Osteoblast (primary cell): ENCODE results near the gene RAB40B. TPM values are rescaled to one million over a fixed set of nuclear protein-coding genes. Genes with fewer than 3 reads are reported as not detected.

Experiments used
- DNase-seq: peaks from one replicate; pipeline ENCODE4 v3.0.0; 2011; ENCODE audit warnings: low spot score, mixed read lengths; ENCODE audit not compliant: insufficient read length; ENCODE audit errors: missing footprints
- H2AFZ ChIP-seq: 2 replicates; pipeline ENCODE4 v1.6.0; 2011; ENCODE audit warnings: mild to moderate bottlenecking, low read length
- H3K27ac ChIP-seq: 2 replicates; pipeline ENCODE4 v1.5.1; 2011; ENCODE audit warnings: mild to moderate bottlenecking, low read depth, low read length, moderate library complexity
- H3K27me3 ChIP-seq: 2 replicates; pipeline ENCODE4 v1.6.0; 2012; ENCODE audit warnings: mild to moderate bottlenecking, control low read depth, inconsistent platforms, low read length, moderate library complexity; ENCODE audit not compliant: insufficient read depth
- H3K36me3 ChIP-seq: 2 replicates; pipeline ENCODE4 v1.5.1; 2011; ENCODE audit warnings: mild to moderate bottlenecking, low read length, control low read depth, moderate library complexity; ENCODE audit not compliant: insufficient read depth
- H3K4me1 ChIP-seq: 2 replicates; pipeline ENCODE4 v1.5.1; 2011; ENCODE audit warnings: mild to moderate bottlenecking, low read length, control low read depth, moderate library complexity; ENCODE audit not compliant: insufficient read depth
- H3K4me2 ChIP-seq: 2 replicates; pipeline ENCODE4 v1.6.0; 2011; ENCODE audit warnings: mild to moderate bottlenecking, low read length; ENCODE audit not compliant: insufficient read depth
- H3K4me3 ChIP-seq: fragments of 200-600 bp; sonication (generic); 3 replicates; pipeline ENCODE4 v1.5.1; 2012; ENCODE audit warnings: mild to moderate bottlenecking, low read length, inconsistent platforms; ENCODE audit not compliant: insufficient read depth
- H3K79me2 ChIP-seq: 2 replicates; pipeline ENCODE4 v1.6.0; 2012; ENCODE audit warnings: mild to moderate bottlenecking, low read length, control low read depth, inconsistent platforms; ENCODE audit not compliant: insufficient read depth
- H3K9me3 ChIP-seq: 2 replicates; pipeline ENCODE4 v1.5.1; 2011; ENCODE audit warnings: low read depth, low read length, control low read depth
- H4K20me1 ChIP-seq: 2 replicates; pipeline ENCODE4 v1.6.0; 2012; ENCODE audit warnings: mild to moderate bottlenecking, low read length, control low read depth; ENCODE audit not compliant: insufficient read depth
- total RNA-seq: library from RNA; depleted of rRNA; stranded (reverse); fragments of >200 nt; gene quantifications from 2 replicates; pipeline ENCODE4 v1.2.3, GENCODE V29; 2012
- TF ChIP-seq, protein P1 (sequence below): IDR thresholded peaks from 2 replicates; pipeline ENCODE4 v1.5.1; 2011; ENCODE audit warnings: mild to moderate bottlenecking, low read depth, low read length, moderate library complexity; ENCODE audit errors: extremely low read depth

Gene RAB40B
- total RNA-seq, 1 donor = 8.3 TPM

DNA sequence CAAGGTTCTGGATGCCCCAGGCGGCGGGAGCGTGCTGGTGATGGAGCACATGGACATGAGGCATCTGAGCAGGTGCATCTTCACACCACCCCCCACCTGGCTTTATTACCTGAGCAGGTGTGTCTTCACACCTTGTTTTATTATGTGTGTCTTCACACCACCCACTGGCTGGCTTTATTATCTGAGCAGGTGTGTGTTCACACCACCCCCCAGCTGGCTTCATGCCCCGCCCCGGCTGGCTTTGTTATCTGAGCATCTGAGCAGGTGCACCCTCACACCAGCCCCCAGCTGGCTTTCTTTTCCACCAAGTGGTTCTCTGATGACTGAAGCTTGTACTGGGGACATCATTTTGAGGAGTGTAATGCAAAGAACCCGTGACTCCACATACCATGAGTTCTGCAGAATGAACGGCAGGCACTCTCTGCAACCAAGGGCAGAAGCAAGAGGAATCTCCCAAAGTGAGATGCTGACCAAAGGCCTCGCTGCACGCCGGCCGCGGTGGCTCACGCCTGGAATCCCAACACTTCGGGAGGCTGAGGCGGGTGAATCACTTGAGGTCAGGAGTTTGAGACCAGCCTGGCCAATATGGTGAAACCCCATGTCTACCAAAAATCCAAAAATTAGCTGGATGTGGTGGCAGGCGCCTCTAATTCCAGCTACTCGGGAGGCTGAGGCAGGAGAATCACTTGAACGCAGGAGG is 20.6 kb upstream of the RAB40B start:
- no peaks in the 10 kb centered on the region for H3K27me3 ChIP-seq
- H2AFZ ChIP-seq = no peak overlapping the region
- no peak overlapping the region for H3K4me3 ChIP-seq
- TF ChIP-seq, protein P1, sequence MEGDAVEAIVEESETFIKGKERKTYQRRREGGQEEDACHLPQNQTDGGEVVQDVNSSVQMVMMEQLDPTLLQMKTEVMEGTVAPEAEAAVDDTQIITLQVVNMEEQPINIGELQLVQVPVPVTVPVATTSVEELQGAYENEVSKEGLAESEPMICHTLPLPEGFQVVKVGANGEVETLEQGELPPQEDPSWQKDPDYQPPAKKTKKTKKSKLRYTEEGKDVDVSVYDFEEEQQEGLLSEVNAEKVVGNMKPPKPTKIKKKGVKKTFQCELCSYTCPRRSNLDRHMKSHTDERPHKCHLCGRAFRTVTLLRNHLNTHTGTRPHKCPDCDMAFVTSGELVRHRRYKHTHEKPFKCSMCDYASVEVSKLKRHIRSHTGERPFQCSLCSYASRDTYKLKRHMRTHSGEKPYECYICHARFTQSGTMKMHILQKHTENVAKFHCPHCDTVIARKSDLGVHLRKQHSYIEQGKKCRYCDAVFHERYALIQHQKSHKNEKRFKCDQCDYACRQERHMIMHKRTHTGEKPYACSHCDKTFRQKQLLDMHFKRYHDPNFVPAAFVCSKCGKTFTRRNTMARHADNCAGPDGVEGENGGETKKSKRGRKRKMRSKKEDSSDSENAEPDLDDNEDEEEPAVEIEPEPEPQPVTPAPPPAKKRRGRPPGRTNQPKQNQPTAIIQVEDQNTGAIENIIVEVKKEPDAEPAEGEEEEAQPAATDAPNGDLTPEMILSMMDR = no peak
- DNase-seq = peak; percentile 76
- H3K4me2 ChIP-seq = no peak overlapping the region
- peaks cover 16% of the 10 kb centered on the region for H3K79me2 ChIP-seq
- H4K20me1 ChIP-seq = peaks cover 4% of the 10 kb centered on the region
- no peak overlapping the region for H3K27ac ChIP-seq
- peaks cover 17% of the 10 kb centered on the region for H3K36me3 ChIP-seq
- no peaks in the 10 kb centered on the region for H3K9me3 ChIP-seq
- peaks cover 9% of the 10 kb centered on the region for H3K4me1 ChIP-seq

DNA sequence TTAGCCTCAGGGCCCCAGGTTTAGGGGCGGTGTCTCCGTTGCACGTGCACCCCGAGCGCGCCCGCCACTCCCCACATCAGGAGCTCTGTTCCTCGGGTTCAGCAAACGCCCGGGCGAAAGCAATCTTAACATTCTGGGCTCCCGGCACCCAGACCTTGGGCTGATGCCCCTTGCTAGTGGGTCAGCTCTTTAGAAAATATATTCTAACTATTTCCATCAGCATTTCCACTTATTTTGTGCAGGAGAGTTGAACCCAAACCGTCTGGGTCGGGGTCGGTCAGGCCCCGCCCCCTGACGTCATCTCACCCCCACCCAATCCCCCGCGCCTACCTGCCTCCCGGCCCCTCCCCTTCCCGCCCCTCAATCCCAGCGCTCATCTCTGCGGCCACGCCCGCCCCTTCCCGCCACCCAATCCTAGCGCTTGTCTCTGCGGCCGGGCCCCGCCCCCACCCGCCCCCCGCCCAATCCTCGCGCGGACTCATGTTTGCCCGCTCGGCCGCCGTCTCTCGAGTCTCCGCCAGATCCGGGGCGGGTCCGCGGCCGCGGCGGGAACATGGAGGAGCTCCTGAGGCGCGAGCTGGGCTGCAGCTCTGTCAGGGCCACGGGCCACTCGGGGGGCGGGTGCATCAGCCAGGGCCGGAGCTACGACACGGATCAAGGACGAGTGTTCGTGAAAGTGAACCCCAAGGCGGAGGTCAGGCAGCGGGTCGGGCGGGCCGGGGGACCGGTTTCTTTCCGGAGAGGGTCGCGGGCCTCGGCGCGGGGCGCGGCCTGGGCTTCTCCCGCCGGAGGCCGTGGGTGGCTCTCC is 17.9 kb upstream of the RAB40B start, which contains the start of gene FN3KRP:
Gene FN3KRP (plus strand): TSS at position 504 of the 808 bp plus-strand sequence. CDS start 50 bp downstream, at position 554.
- peak within 1 kb of the TSS; percentile 58 for H3K27ac ChIP-seq
- no peaks in the 10 kb centered on the region for H3K27me3 ChIP-seq
- peak; percentile 100 for DNase-seq
- peaks cover 5% of the 10 kb centered on the region for H3K36me3 ChIP-seq
- no peaks in the 10 kb centered on the region for H3K9me3 ChIP-seq
- H4K20me1 ChIP-seq = peaks cover 4% of the 10 kb centered on the region
- H2AFZ ChIP-seq = peak within 1 kb of the TSS; percentile 95
- TF ChIP-seq, protein P1 = no peak
- peaks cover 16% of the 10 kb centered on the region for H3K79me2 ChIP-seq
- peak within 1 kb of the TSS; percentile 88 for H3K4me3 ChIP-seq
- peaks cover 9% of the 10 kb centered on the region for H3K4me1 ChIP-seq
- peak within 1 kb of the TSS; percentile 97 for H3K4me2 ChIP-seq

DNA sequence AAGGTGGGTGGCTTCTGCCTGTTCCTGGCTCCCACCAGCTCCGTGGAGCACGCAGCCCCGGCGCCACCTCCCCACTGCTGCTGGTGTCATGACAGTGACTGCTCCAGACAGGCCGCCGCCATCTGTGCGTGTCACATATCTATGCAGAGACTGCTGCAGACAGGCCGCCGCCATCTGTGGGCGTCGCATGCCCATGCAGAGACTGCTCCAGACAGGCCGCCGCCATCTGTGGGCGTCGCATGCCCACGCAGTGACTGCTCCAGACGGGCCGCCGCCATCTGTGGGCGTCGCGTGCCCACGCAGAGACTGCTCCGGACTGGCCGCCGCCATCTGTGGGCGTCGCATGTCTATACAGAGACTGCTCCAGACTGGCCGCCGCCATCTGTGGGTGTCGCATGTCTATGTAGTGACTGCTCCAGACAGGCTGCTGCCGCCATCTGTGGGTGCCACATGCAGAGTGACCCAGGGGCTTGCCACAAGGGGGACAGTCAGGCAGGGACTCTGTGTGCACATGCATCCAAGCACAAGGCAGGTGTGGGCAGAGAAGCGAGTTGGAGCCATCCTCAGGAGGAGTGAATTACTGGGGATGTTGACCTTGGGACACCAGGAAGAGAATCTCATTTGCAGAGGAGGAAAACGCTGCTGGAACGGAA is 14.7 kb upstream of the RAB40B start:
- no peak for DNase-seq
- Histone ChIP-seq H3K9me3 (no peaks in the 10 kb centered on the region), H3K27ac (no peak overlapping the region), H3K36me3 (no peaks in the 10 kb centered on the region), H3K79me2 (peaks cover 11% of the 10 kb centered on the region), H3K27me3 (no peaks in the 10 kb centered on the region), H3K4me1 (peaks cover 9% of the 10 kb centered on the region), H4K20me1 (no peaks in the 10 kb centered on the region), H3K4me2 (no peak overlapping the region), H3K4me3 (no peak overlapping the region), H2AFZ (no peak overlapping the region)
- TF ChIP-seq, protein P1 = no peak
